Measurements from ENCODE around the gene CBLC. TPM values are rescaled to one million over a fixed set of nuclear protein-coding genes. Genes with fewer than 3 reads are reported as not detected.
"Not testable (repeated sequence)": the region's sequence is repeated elsewhere in the genome, so short reads cannot be mapped to it uniquely, and the experiment has no call there.

The CBLC gene
- total RNA-seq, 1 experiment from 2014 or later, result 54.3 TPM

GRCh38 chr19:44770550-44771257, 7.0 kb upstream of the CBLC start:
- Mint-ChIP-seq H3K36me3 (ENCODE audit: insufficient read depth, unreplicated experiment) (peaks cover 21% of the 10 kb centered on the region), H3K27ac (ENCODE audit: unreplicated experiment) (peak overlapping the region; percentile 31), H3K9me3 (ENCODE audit: low read depth, unreplicated experiment) (peaks cover 4% of the 10 kb centered on the region), H3K4me1 (ENCODE audit: low read depth, unreplicated experiment) (peaks cover 37% of the 10 kb centered on the region), H3K27me3 (ENCODE audit: unreplicated experiment) (no peaks in the 10 kb centered on the region), H3K4me3 (ENCODE audit: low read depth, unreplicated experiment) (no peak overlapping the region)
- peak; percentile 87 for TF ChIP-seq CTCF (IDR thresholded peaks at IDR 0.05; ENCODE audit: unreplicated experiment)
- intact Hi-C loops (cut with micrococcal nuclease; ENCODE audit: unreplicated experiment), result loop anchor here (1.0 to 5.0 kb wide), 5 partner anchors 33 to 200 kb away; no protein-coding TSS in a partner anchor
- BruUV-seq (replicated peaks), result no TSS peak
- peak; percentile 99 for DNase-seq
- CTCF ChIA-PET, result interaction anchor here (0.6 to 5.7 kb wide), 24 partner anchors 12 to 774 kb away, joined by 3 to 223 read pairs (median 6); partner anchors contain the start of genes BCAM, NECTIN2 and TOMM40

DNA sequence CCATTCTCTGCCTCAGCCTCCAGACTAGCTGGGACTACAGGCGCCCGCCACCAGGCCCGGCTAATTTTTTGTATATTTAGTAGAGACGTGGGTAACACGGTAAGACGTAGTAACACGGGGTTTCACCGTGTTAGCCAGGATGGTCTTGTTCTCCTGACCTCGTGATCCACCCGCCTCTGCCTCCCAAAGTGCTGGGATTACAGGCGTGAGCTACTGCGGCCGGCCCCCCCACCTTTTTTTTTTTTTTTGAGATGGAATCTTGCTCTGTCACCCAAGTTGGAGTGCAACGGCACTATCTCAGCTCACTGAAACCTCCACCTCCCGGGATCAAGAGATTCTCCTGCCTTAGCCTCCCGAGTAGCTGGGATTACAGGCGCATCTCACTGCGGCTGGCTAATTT, 5.5 kb upstream of the CBLC start:
- Mint-ChIP-seq H3K27ac (ENCODE audit: unreplicated experiment) (peak overlapping the region; percentile 79), H3K36me3 (ENCODE audit: insufficient read depth, unreplicated experiment) (peaks cover 32% of the 10 kb centered on the region), H3K4me1 (ENCODE audit: low read depth, unreplicated experiment) (peaks cover 43% of the 10 kb centered on the region)
- H3K27me3 Mint-ChIP-seq (ENCODE audit: unreplicated experiment); DNase-seq; H3K9me3 Mint-ChIP-seq (ENCODE audit: low read depth, unreplicated experiment); H3K4me3 Mint-ChIP-seq (ENCODE audit: low read depth, unreplicated experiment); BruUV-seq (replicated peaks): not testable (repeated sequence)
- intact Hi-C loops (cut with micrococcal nuclease; ENCODE audit: unreplicated experiment), result loop anchor here (5.0 kb wide), 2 partner anchors 35 to 185 kb away; no protein-coding TSS in a partner anchor
- CTCF ChIA-PET, result interaction anchor here (0.6 to 5.7 kb wide), 3 partner anchors 48 to 170 kb away, joined by 3 to 223 read pairs (median 4); no protein-coding TSS in a partner anchor

DNA sequence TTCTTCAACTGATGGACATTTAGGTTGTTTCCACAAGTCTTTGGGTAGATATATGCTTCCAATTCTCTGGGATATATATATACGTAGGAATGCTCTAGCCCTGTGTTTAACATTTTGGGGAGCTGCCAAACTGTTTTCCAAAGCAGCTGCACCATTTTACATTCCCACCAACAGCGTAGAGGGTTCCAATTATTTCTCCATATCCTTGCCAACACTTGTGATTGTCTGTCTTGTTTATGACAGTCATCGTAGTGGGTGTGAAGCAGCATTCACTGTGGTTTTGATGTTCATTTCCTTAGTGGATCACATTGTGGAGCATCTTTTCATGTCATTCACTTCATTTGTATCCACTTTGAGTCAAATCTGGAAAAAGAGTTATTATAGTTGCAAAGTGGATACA, 4.7 kb upstream of the CBLC start:
- Mint-ChIP-seq H3K27me3 (ENCODE audit: unreplicated experiment) (no peaks in the 10 kb centered on the region), H3K27ac (ENCODE audit: unreplicated experiment) (no peak overlapping the region), H3K4me1 (ENCODE audit: low read depth, unreplicated experiment) (peaks cover 43% of the 10 kb centered on the region), H3K4me3 (ENCODE audit: low read depth, unreplicated experiment) (no peak overlapping the region), H3K9me3 (ENCODE audit: low read depth, unreplicated experiment) (peaks cover 4% of the 10 kb centered on the region), H3K36me3 (ENCODE audit: insufficient read depth, unreplicated experiment) (peaks cover 40% of the 10 kb centered on the region)
- CTCF ChIA-PET, result interaction anchor here (1.4 to 5.7 kb wide), 2 partner anchors 49 to 84 kb away, joined by 3 to 223 read pairs; no protein-coding TSS in a partner anchor
- BruUV-seq (replicated peaks), result no TSS peak
- intact Hi-C loops (cut with micrococcal nuclease; ENCODE audit: unreplicated experiment), result loop anchor here (5.0 kb wide), 2 partner anchors 36 to 186 kb away; no protein-coding TSS in a partner anchor
- no peak for DNase-seq
- no peak for TF ChIP-seq CTCF (IDR thresholded peaks at IDR 0.05; ENCODE audit: unreplicated experiment)

DNA sequence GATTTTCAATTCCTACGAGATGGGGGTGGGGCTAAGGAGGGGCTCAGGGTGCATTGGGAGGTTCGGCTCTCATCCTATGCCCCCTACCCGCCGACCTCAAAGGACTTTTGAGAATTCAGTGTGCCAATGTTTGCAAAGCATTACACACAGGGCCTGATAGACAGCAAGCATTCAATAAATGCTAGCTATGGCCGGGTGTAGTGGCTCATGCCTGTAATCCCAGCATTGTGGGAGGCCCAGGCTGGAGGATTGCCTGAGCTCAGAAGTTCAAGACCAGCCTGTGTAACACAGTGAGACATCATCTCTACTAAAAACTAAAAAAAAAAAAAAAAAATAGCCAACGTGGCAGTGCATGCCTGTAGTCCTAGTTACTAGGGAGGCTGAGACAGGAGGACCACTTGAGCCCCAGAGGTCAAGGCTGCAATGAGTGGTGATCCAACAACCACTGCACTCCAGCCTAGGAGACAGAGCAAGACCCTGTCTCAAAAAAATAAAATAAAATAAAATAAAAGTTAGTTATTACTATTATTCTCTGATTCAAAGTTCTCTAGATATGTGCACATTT, 1.9 kb upstream of the CBLC start:
- no peaks in the 10 kb centered on the region for H3K27me3 Mint-ChIP-seq (ENCODE audit: unreplicated experiment)
- peaks cover 35% of the 10 kb centered on the region for H3K4me1 Mint-ChIP-seq (ENCODE audit: low read depth, unreplicated experiment)
- BruUV-seq (replicated peaks), result TSS peak; percentile 80
- intact Hi-C loops (cut with micrococcal nuclease; ENCODE audit: unreplicated experiment), result loop anchor here (2.0 kb wide), 1 partner anchor 69 kb away; no protein-coding TSS in a partner anchor
- DNase-seq, result no peak
- CTCF ChIA-PET, result interaction anchor here (0.6 to 2.2 kb wide), 3 partner anchors 52 to 185 kb away, joined by 3 to 8 read pairs (median 5); partner anchors contain the start of gene NECTIN2
- peak overlapping the region; percentile 55 for H3K4me3 Mint-ChIP-seq (ENCODE audit: low read depth, unreplicated experiment)
- peaks cover 49% of the 10 kb centered on the region for H3K36me3 Mint-ChIP-seq (ENCODE audit: insufficient read depth, unreplicated experiment)
- H3K27ac Mint-ChIP-seq (ENCODE audit: unreplicated experiment), result peak overlapping the region; percentile 92
- H3K9me3 Mint-ChIP-seq (ENCODE audit: low read depth, unreplicated experiment), result no peaks in the 10 kb centered on the region
- TF ChIP-seq CTCF (IDR thresholded peaks at IDR 0.05; ENCODE audit: unreplicated experiment), result no peak

All from Calu3 (cell line).